ENCODE measurements around the gene SP9.

GRCh38 chr2:174312581-174313234, 22.0 kb upstream of the SP9 start:
- TF ChIP-seq CTCF (IDR thresholded peaks at IDR 0.05): no peak
- TF ChIP-seq, protein P1, sequence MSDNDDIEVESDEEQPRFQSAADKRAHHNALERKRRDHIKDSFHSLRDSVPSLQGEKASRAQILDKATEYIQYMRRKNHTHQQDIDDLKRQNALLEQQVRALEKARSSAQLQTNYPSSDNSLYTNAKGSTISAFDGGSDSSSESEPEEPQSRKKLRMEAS (IDR thresholded peaks at IDR 0.05): no peak
- no peak for TF ChIP-seq ZSCAN20 (CRISPR knock-in tag; IDR thresholded peaks at IDR 0.05)
- no peak for TF ChIP-seq MAFK (IDR thresholded peaks at IDR 0.05; ENCODE audit: partially characterized antibody)
- no peak for TF ChIP-seq JUNB (IDR thresholded peaks at IDR 0.05)
- TF ChIP-seq SMC3 (IDR thresholded peaks at IDR 0.05): no peak
- no peak for TF ChIP-seq PHF8 (IDR thresholded peaks at IDR 0.05; ENCODE audit: borderline replicate concordance, low read depth)
- no peak for TF ChIP-seq POLR2A (IDR thresholded peaks at IDR 0.05; ENCODE audit: low read length)
- no peak for TF ChIP-seq RFX5 (IDR thresholded peaks at IDR 0.05)
- no peak for TF ChIP-seq EP300 (IDR thresholded peaks at IDR 0.05)
- no peak for TF ChIP-seq ELK1 (IDR thresholded peaks at IDR 0.05; ENCODE audit: low read depth, low read length)
- TF ChIP-seq CEBPB (IDR thresholded peaks at IDR 0.05): no peak
- no peak for TF ChIP-seq HEYL (CRISPR knock-in tag; IDR thresholded peaks at IDR 0.05)
- no peak for TF ChIP-seq BCL3 (IDR thresholded peaks at IDR 0.05)
